NCI-H510A treated with DMSO at 0.1 percent for 48 hours (cell line): ENCODE results near the gene SLC16A2.
A peak's percentile ranks its signal among the peaks of the same experiment; 100 is the strongest.
"Not testable (repeated sequence)": the region's sequence is repeated elsewhere in the genome, so short reads cannot be mapped to it uniquely, and the experiment has no call there.

Source experiments
- DNase-seq: peaks from one replicate; lab custom pipeline; 2025; lab: John Stamatoyannopoulos, UW

Gene SLC16A2

DNA sequence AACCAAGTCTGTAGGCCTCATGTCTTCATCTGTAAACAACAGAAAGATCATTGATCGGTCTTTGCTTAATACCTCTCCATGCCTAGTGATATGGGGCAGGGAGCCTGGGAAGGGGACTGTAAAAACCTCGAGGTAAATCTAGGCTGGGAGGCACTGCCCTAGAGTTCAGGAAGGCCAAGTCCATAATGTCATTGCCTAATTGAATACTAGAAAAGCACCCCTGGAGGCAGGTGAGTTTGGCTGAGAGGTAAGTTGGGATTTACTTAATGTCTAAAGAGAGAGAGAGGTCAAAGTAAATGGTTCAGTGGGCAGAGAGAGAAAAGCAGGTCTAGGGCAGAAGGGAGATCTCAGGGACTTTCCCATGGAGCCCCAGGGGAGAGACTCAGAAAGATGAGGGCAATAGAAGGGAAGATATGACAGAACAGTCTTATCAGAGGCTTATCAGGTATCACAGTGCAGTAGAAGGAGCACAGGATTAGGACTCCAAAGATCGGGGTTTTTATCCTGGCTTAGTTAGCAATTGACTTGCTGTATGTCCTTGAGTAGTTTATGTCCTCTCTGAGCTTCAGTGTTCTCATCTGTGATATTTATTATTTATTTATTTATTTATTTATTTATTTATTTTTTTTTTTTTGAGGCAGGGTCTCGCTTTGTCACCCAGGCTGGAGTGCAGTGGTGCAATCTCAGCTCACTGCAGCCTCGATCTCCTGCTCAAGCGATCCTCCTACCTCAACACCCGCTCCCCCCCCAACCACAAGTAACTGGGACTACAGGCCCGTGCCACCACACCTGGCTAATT is 85.2 kb downstream of the SLC16A2 start:
- no peak for DNase-seq

DNA sequence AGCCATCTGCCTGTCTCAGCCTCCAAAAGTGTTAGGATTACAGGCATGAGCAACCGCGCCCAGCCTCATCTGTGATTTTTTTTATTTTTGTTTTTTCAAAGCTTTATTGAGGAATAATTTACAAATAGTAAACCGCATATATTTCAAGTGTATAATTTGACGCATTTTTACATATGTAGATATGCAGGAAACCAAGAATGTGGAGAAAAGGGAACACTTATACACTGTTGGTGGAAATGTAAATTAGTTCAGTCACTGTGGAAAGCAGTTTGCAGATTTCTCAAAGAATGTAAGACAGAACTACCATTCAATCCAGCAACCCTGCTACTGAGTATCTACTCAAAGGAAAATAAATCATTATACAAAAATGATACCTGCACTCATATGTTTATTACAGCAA is 85.9 kb downstream of the SLC16A2 start:
- DNase-seq: no peak

DNA sequence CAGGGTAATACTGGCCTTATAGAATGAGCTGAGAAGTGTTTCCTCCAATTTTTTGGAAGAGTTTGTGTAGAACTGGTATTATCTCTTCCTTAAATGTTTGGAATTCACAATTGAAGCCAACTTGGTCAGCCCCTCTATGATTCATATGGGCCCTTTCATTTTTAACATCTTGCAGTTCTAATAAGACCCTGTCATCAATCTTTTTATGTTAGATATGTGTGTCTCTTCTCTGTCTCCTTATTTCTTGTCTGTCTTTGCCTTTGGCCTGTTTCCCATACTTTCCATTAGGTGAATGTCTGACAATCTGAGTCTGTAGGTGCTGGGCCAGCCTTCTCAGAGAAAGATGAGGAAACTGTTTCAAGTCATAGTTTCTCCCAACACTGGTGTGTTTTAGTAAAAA is 88.7 kb downstream of the SLC16A2 start:
- no peak for DNase-seq

DNA sequence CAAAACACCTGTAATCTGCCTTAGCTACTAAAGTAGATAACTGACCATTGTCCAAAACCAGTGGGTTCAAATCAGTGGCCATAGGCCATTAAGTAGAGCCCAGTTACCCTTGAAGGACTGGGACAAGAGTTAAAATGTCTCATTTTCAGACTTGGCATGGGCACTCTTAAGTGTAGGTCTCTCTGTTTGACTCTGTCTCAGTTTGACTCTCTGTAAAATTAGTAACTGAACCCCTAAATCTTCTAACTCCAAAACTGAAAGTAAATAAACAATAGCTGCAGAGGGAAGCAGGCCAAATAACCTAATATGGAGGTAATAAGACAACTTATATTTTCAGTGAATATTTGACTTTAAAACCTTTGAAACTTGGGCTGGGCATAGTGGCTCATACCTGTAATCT is 89.1 kb downstream of the SLC16A2 start:
- DNase-seq: no peak

DNA sequence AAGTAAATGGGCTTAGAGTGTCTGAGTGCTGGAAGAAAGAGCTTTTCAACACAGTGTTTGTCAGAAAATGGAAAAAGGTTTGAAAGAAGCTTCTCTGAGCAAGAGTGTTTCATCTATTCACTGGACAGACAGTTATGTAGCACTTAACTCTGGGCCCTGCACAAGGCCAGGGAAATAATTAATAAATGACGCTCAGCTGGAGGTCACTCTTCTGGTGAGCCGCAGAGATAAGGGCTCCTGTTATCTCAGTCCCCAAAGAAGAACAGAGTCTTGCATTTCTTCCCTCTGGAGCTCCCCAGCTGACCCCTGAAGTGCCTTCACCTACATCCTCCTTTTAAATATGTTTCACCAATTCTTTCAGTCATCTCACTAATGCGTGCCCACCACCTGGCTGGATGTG is 90.4 kb downstream of the SLC16A2 start:
- DNase-seq: no peak

DNA sequence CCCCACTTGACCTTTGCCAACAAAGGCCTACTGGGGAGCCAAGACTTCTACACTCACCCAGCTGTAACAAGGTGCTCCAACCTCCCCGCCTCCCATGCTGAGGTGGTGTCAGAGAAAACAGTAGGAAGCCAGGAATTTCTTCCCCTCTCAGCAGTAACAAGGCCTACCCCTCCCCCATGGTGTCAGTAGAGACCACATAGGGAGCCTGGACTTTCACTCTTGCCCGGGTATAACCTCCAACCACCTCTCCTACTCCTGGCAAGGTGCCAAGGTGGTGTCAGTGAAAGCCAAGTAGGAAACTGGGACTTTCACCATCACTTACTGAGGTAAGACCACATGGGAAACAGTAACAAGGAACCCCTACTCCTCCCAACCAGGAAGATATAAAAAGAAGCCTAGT is 93.1 kb downstream of the SLC16A2 start:
- peak; percentile 0 for DNase-seq

DNA sequence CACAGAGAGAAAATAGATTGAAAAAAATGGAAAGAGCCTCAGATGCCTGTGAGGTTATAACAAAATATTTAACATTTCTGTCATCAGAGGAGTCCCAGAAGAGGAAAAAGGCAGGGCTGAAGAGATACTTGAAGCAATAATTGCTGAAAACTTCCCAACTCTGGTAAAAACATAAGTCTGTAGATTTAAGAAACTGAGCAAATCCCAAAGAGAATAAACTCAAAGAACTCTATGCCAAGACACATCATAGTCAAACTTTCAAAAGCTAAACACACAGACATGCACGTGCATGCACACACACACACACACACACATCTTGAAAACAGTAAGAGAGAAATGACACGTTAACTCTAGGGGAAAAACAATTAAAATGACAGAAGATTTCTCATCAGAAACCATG is 94.1 kb downstream of the SLC16A2 start:
- DNase-seq: no peak

DNA sequence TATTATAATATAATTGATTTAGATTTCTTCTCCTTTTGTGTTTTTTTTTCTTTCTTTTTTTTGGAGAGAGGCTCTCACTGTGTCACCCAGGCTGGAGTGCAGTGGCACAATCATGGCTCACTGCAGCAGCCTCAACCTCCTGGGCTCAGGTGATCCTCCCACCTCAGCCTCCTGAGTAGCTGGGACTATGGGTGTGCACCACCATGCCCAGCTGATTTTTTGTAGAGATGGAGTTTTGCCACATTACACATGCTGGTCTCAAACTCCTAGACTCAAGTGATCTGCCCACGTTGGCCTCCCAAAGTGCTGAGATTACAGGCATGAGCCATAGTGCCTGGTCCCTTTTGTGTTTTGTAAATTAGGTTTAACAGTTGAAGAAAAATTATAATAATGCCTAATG is 94.7 kb downstream of the SLC16A2 start:
- DNase-seq: not testable (repeated sequence)

DNA sequence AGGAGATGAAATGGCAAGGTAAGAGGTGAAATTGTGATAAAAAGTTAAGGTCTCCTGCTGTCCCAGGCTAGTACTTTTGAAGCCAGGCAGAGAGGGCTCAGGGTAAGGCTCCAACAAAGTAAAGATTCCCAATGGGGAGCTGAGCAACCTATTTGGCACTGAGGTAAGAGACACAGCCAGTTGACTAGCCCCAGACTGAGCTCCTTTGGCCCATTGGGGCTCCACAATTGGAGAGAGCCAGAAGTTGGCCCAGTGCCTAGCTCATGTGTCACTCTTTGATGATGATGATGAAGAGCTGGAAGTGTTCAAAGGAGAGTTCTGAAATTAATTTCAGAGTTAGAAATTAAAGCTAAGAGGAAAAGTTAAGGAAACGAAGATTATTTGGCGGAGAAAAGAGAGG is 98.6 kb downstream of the SLC16A2 start:
- no peak for DNase-seq

DNA sequence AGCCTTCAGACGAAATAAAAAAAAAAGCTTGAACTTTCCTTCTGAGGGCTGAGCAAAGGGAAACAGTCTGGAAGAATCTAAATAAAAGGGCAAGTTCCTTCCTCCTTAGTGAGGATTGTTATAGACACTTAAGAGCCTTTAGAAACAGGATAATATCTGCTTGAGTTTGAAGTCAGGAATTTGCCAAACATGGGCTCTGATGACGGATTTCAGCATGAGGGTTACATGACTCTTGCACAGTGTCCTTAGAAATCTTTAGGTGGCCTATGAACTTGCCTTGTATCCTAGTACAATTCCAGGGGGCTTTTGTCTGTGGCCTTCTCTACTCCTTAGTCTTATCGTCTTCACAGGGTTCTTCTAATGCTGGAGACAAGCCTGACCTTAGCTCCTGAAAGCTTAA is 99.0 kb downstream of the SLC16A2 start:
- DNase-seq: no peak

DNA sequence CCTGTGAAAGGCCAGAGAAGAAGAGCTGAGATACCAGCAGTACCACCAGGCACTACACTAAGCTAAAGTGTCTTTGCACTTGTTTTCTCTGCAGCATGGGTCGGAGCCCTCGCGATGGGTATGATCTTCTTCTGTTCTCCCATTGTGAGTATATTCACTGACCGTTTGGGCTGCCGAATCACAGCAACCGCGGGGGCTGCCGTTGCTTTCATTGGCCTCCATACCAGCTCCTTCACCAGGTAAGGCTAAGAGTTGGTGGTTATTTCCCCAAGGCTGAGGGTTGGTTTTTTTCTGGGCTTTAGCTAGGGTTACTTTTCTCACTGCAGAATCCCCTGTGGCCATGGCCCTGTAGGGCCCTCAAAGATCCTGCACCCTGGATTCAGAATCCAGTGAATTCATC is 99.6 kb downstream of the SLC16A2 start:
- DNase-seq: no peak

DNA sequence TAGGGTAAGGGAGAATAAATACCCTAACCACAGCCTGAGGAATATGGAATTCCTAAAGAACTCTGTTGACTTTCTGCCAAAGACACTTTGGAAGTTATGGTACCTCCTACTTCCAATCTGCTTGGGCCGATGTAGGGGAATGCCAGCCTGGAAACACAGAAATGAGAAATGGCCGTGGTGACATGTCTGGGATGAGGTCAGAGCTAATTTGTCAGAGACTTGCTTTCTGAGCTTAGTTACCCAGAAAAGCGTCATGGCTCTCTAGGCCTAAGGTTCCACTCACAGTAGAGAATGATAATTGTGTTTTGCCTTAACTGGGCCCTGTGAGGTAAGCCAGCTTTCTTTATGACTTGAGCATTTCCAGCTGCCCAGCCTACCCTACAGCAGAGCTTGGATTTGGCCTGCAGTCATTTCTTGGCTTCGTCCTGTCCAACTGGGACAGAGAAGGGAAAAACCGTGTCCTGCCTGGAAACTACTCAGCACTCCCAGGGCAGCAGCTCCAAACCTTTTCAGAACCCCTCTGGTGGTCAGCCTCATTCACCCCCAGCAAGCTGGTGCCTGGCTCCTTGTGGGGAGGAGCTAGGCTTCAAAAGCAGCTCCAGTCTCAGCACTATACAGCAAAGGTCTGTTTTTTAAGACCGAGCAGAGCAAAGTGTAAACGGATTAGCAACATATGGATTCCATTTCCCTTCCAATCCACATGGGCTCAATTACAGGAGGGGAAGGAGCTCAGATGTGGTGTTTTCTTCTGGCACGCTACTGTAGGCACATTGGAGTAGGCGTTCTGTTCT is 100.9 kb downstream of the SLC16A2 start:
- no peak for DNase-seq

DNA sequence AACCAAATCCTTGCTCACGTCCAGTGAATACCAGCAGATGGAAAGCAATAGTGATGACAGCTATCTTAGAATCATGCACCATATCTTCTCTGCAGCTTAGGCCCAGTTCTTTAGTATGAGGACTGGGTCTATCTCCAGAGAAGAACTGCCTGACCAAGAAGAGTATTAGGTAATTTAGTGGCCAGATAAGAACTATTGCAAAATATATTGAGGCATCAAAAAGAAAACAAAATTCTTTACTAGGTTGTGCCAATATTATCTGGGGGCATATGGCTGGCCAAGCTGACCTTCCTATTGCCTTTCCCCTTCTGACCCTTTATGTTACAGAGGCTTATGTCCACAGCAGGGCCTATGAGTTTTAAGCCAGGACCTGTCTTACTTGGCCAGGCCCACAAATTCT is 101.9 kb downstream of the SLC16A2 start:
- DNase-seq: no peak

DNA sequence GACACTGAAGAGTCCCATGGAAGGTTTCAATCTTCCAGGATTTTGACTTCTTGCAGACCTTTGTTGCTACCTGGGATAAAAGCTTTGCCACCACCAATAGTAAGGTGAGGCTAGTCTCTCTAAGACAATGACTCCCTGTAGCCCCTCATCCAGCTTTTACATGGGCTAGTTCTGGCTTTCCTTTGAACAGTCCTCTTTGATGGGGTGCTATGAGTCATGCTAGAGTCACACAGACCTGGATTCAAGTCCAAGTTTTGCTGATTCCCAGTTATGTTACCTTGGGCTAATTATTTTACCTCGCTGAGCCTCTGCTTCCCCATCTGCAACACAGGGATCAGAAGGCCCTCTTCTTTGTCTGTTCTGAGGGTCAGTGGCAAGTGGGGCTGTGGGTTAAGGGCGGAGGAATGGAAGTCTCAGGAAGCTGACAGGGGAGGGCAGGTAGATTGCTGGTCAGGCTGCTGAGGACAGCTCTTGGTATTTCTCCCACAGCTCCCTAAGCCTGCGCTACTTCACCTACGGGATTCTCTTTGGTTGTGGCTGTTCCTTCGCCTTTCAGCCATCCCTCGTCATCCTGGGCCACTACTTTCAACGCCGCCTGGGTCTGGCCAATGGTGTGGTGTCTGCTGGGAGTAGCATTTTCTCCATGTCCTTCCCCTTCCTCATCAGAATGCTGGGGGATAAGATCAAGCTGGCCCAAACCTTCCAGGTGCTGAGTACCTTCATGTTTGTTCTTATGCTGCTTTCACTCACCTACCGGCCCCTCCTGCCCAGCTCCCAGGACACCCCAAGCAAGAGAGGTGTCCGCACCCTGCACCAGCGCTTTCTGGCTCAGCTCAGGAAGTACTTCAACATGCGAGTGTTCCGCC is 102.8 kb downstream of the SLC16A2 start:
- DNase-seq: no peak

DNA sequence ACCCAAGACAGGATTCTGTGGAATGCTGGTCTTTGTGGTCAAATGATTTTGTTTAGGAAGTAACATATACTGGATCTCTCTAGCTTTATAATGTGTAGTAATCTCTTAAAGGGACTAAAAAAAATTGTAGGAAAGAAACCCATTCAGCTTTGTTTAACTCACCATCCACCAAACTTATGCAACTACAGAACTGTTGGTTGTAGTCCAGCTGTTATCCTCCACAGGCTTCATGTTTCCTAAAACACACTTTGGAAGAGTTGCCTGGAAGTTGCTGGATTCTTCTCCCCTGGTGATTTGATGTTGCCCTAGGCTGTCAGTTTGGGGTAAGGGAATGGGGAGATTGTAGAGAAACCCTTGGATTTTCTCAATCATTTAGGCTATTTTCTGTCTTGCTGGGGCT is 103.8 kb downstream of the SLC16A2 start:
- no peak for DNase-seq

DNA sequence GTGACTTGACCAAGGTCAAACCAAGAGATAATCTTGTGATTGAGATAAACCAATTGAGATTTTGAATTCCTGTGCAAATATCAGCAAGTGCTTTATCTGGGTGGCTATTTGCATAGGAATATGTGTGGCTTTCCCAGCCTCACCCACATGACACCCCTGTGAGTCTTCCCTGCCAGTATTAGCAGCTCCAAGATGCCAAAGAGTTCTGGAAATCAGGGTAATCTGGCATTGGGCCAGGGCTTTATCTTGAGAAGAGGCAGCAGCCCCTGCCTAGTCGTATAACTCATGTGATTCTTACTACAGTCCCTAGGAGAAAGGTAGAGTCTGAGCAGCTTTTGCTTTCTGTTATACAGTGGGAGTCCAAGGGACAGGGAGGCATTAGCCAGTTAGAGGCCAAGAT is 105.5 kb downstream of the SLC16A2 start:
- DNase-seq: no peak

DNA sequence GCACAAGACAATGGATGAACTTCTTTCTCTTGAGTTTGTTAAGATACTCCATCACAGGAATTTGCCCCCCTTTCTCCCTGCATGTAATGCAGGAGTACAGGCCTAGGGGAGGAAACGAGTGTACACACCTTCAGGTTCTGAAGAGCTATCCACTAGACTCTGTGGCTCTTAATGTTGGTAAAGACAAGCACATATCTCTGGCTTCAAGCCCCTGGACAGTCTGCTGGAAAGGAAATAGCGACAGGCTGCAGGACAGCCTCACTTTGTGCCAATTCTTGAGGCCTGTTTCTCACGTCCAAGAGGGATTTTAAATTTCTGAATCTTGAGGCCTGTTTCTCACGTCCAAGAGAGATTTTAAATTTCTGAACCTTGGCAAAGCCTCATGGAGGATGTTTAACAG is 106.1 kb downstream of the SLC16A2 start:
- no peak for DNase-seq

DNA sequence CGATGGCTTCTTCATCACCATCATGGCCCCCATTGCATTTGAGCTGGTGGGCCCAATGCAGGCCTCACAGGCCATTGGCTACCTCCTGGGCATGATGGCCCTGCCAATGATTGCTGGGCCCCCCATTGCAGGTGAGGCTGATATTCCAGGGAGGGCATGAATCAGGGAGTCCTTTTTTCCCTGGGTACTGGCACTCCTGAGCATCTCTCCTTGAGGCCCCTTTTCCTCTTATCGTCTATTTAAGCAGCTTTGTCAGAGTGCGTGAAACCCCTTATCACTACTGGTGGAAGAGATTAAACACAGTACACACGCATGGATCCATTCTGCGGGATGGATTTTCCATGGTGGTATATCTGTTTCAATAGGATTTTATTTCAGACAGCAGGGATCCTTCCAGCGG is 108.0 kb downstream of the SLC16A2 start:
- DNase-seq: no peak

DNA sequence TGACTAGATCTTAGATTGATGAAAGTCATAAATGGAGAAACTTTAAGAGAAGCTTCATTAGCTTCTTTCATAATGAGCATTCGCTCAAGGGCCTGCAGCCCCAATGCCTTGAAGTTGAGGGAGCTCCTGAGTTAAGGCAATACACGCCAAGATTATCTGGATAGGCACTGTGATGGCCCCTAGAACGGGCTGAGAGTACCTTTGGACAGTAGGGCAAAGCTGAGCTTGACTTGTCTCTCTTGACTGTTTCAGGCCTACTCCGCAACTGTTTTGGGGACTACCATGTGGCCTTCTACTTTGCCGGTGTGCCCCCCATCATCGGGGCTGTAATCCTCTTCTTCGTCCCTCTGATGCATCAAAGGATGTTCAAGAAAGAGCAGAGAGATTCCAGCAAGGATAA is 109.8 kb downstream of the SLC16A2 start:
- no peak for DNase-seq

DNA sequence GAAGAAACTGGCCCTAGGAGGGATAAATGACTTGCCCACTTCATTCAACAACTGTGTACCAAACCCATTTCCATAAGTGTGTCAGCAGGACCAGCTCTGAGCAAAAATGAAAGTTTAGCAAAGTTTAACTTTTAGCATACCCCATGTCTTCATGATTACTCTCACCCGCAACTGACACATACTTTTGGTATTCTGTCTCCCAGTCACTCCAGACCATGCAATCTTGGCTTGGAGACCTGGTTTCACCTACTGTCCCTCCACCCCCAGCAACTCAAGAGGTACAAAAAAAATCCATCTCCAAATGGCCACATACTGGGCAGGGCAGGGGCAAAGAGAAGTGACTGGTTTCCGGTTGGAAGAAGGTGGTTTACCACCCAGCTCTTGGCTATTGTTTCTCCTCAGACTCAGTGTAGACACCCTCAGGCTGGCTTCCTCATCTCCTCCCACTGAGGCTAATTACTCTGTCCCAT is 113.3 kb downstream of the SLC16A2 start:
- DNase-seq: no peak

DNA sequence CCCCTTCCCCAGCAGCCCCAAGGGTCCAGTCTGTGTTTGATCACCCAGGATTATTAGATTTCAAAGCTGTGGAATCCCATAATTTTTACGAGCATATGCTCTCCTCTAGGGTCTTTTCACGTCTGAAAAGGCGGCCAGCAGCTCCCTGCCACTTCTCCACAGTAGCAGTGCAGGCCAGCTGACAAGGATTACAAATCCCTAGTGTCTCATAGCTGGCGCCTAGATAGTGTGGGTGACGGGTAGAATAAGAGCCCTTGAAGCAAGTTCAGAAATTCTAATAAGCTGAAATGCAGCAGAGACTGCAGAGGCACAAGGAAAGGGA is 113.8 kb downstream of the SLC16A2 start:
- no peak for DNase-seq

DNA sequence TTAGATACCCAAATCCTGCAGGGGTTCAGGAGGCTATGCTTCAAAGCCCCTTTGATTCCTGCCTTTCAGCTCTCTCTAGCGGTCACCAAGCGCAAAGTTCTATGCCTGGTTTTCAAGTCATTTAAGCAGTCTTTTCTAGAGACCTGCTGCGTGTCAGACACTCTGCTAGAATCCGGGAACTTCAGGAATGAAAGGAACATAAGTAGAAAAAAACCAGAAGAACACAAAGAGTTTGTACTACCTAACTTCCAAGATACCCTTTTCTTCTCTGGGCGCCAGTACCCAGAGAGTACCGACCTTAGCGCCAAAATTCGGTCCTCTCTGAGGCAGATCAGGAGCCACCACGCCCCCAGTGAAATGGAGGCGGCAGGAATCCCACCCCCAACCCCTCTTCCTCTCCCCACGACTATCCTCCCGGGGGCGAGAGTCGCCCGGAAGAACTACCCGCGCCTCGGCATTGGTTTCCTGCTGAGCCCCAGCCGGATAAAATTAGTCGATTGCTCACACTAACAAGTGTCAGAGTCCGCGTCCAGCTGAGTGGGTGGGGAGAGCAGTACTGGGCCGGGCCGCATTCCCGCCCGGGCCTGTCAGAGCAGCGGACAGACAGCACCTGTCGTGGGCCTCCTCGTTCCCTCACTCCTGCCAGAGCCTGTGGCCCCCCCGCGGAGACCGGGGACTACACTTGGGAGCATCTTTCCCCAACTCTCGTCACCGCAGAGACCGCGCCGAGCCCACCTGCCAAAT is 114.3 kb downstream of the SLC16A2 start:
- peak; percentile 42 for DNase-seq
